GM18507 (cell line): ENCODE data around the gene KCNH1.

ENCODE experiments used
- DNase-seq: peaks from one replicate; pipeline ENCODE4 v3.0.0; 2011; ENCODE audit warnings: low read depth; ENCODE audit not compliant: insufficient read length; ENCODE audit errors: extremely low spot score
- FAIRE-seq: peaks from 2 replicates; lab custom pipeline; 2011; peaks lifted over from hg19 to GRCh38; lab: Jason Lieb, UNC

KCNH1 gene

GRCh38 chr1:210822932-210823331 lies 311.0 kb downstream of the KCNH1 start:
- FAIRE-seq (no peak), DNase-seq (no peak)

- DNase-seq (no peak), FAIRE-seq (no peak)
Measured at GRCh38 chr1:210822241-210822640, 311.7 kb downstream of the KCNH1 start.

DNA sequence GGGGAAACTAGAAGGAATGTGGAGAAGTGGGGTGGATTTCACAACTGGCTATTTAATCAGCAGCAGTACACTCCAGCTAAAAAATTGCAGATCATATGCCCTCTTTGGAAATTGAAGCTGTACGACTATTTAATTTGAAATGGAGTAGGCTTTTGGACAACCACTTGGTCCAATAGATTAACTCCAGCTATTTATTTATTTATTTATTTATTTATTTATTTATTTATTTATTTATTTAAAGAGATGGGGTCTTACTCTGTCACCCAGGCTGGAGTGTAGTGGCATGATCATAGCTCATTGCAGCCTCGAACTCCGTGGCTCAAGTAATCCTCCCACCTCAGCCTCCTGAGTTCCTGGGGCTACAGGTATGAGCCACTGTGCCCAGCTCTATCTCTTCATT lies 312.3 kb downstream of the KCNH1 start:
- no peak for FAIRE-seq
- DNase-seq, result no peak

DNA sequence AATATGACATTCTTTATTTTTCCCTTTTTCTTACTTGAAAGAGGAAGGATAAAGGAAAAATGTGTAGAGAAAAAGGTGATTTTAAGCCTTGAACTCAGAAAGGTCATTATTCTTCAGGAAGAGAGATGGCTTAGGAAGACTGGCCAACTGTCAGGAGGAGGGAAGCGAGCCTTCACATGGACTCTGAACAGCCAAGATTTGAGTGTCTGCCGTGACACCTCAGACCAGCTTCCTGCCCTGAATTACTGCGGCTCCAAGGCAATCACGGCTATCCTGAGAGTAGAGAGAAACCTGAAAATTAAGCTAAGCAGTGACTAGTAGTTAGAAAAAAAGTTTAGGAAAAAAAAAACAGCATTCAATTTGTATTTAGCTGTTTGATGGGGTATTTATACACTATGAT lies 314.7 kb downstream of the KCNH1 start:
- DNase-seq (no peak), FAIRE-seq (no peak)

- FAIRE-seq, result no peak
- DNase-seq, result no peak
Measured at GRCh38 chr1:210817385-210818275, 316.3 kb downstream of the KCNH1 start.

DNA sequence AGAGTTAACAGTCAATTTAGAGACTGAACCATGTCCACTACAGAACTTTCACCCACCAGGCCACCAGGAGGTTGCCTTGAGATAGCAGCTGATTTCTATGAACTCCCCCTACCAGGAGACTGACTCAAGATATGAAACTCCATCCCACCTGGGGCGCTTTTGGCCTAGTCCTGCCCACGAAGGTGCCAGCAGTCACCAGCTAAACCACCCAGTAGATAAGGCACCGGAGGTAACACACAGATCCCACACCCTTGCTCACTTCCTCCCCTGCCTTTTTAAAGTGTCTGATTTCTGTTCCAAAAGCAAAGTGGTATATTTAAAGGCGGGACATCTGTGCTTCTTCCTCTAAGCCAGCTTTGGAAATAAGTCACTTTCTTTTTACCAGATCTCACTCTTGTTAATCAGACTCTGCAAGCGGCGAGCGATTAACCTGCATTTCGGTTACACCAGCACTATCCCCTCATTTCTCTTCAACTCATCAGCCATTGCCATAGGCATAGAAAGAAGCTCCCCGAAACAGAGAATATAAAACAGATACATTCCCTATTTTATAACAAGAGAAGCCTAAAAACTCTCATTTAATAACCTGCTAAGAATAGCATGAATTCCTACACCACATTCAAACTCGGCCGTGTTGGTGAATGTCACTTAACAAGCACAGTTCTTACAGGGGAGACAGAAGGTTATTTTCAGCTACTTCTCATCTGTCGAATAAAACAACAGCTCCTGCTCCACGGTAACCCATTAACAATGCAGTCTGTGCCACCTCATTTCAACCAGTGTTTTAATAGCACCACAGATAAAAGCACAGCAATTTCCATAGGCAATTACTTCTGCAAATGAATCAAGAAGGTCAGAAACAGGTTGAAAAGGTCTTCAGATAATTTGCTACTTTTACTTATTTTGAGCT lies 318.1 kb downstream of the KCNH1 start:
- FAIRE-seq, result no peak

GRCh38 chr1:210814382-210815123 lies 319.4 kb downstream of the KCNH1 start:
- FAIRE-seq (no peak), DNase-seq (no peak)

More for the DNA sequence above, 318.1 kb downstream of the KCNH1 start:
- no peak for DNase-seq

GRCh38 chr1:210801501-210801900 lies 332.4 kb downstream of the KCNH1 start:
- FAIRE-seq, result no peak
- DNase-seq, result no peak

GRCh38 chr1:210800756-210801155 lies 333.2 kb downstream of the KCNH1 start:
- FAIRE-seq, result no peak
- DNase-seq, result no peak

DNA sequence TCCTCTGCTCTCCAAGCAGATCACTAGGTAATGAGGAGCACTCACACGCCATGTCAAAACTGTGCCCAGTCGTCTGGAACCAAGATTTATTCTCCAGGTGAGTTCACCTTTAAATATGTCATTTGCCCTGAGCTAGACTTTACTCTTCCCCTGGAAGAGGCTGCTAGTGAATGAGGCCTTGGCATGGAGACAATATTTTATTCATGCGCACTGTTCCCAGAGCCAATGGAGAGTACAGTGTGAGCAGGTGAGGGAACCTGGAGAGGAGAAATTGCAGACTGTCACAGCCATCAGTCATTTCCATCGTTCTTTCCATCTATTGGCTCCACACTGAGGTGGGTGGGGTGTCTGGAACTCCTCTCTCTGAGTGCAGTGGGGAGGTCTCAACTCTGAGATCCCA lies 333.6 kb downstream of the KCNH1 start:
- no peak for DNase-seq
- FAIRE-seq, result no peak

GRCh38 chr1:210797422-210797821 lies 336.5 kb downstream of the KCNH1 start:
- FAIRE-seq (no peak), DNase-seq (no peak)

- no peak for FAIRE-seq
- DNase-seq, result no peak
Measured at GRCh38 chr1:210796421-210796820, 337.5 kb downstream of the KCNH1 start.

GRCh38 chr1:210794445-210794844 lies 339.5 kb downstream of the KCNH1 start:
- DNase-seq (no peak), FAIRE-seq (no peak)

DNA sequence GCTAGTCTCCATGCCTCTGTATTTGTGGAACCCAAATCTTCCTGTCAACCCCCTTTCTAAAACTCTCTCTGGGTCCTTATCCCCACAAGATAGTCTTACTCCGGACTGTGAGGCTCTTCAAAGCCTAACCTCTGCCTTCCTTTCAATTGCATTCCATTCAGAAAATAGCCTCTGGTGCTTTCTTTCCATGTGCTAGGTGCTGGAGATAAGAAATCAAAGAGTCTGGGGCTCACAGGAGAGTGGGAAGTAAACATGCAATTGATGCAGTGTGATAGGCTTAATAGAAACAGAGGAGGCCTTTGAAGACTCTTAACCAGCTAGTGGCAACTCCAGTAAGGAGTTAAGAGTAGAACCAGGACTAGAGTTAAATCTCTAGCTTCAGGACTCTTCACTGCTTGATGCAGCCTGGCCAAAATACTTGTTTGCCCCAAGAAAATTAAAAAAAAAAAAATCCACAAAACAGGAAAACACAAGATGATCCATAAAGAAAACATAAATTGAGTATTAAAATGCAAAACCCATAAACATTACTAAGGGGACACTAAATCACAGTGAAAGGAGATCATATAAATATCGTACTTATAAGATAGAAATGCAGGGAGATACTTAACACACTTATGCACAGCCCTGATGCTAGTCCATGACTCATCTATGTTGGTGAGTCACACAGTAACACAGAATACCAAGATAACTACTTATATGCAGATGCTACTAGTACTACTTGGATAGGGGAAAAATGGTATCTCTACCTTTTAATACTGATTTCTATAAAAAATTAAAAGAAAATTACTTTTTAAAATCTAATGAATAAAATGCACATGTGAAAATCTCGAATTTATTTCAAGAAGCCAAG lies 341.5 kb downstream of the KCNH1 start:
- FAIRE-seq (no peak), DNase-seq (no peak)

DNA sequence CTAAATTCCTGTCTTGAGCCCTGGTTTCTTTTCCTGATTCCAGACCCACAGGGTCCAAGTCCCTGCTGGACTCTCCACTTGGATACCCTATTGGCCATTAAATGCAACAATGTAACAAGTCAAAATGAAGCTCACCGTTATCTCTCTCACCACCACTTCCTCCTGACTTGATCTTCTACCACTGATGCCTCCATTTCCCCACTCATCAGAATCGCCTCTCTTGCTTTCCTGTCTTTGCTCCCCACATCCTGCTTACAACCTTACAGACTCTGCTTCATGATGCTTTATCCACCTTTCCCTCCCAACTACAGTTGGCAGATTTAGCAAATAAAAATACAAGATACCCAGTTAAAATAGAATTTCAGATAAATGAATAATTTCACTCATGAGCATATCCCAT lies 343.8 kb downstream of the KCNH1 start:
- no peak for FAIRE-seq
- no peak for DNase-seq

GRCh38 chr1:210787800-210788199 lies 346.1 kb downstream of the KCNH1 start:
- FAIRE-seq (no peak), DNase-seq (no peak)

GRCh38 chr1:210786546-210786945 lies 347.4 kb downstream of the KCNH1 start:
- FAIRE-seq, result no peak
- no peak for DNase-seq

DNA sequence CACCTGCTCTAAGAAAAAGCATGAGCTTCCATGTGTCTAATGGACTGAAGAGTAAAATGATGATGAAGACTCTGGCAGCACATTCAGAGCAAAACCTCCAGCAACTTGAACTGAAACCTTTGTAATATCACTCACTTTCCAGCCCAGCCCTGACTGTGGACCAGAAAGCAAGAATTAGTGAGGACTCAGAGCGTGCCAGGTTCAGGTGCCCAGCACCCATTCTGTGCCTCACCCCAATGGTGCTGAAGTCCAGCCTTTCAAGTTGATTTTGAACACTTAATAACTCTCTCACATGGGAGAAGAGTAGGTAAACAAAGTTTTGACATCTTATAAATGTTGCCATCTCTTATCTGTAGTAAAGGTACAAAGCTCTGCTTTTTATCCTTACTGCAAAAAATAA lies 350.0 kb downstream of the KCNH1 start:
- no peak for DNase-seq
- no peak for FAIRE-seq

GRCh38 chr1:210781652-210782051 lies 352.3 kb downstream of the KCNH1 start:
- FAIRE-seq (no peak), DNase-seq (no peak)
